ENCODE data around the gene SLC9A7. TPM values are rescaled to one million over a fixed set of nuclear protein-coding genes. Genes with fewer than 3 reads are reported as not detected.

Gene SLC9A7
- polyA plus RNA-seq, 1 experiment: 21.5 TPM

DNA sequence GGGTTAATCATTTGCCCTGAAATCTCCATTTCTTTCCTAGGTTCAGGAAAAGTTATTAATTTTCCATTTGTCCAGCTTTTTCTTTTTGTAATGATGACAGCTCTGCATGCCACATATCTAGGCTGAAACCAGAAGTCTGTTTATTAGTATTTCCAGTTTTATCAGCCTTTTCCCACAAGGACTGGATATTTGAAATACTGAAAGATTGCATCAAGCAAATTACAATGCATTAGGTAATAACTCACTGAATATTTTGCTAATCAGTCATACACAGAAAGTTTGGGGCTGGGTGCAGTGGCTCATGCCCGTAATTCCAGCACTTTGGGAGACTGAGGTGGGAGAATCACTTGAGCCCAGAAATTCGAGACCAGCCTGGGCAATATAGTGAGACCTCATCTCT lies 21.5 kb downstream of the SLC9A7 start:
- CTCF ChIA-PET: no interaction called here
- Histone ChIP-seq H3K27me3 (ENCODE audit: control insufficient read depth, insufficient read depth, low read length) (no peaks in the 10 kb centered on the region), H3K36me3 (ENCODE audit: control insufficient read depth, insufficient read depth, low read length) (no peaks in the 10 kb centered on the region), H3K4me3 (ENCODE audit: low read depth, low read length) (no peak overlapping the region)
- DNase-seq (ENCODE audit: low read depth): peak; percentile 58
- POLR2A ChIA-PET: no interaction called here
- TF ChIP-seq, protein P1, sequence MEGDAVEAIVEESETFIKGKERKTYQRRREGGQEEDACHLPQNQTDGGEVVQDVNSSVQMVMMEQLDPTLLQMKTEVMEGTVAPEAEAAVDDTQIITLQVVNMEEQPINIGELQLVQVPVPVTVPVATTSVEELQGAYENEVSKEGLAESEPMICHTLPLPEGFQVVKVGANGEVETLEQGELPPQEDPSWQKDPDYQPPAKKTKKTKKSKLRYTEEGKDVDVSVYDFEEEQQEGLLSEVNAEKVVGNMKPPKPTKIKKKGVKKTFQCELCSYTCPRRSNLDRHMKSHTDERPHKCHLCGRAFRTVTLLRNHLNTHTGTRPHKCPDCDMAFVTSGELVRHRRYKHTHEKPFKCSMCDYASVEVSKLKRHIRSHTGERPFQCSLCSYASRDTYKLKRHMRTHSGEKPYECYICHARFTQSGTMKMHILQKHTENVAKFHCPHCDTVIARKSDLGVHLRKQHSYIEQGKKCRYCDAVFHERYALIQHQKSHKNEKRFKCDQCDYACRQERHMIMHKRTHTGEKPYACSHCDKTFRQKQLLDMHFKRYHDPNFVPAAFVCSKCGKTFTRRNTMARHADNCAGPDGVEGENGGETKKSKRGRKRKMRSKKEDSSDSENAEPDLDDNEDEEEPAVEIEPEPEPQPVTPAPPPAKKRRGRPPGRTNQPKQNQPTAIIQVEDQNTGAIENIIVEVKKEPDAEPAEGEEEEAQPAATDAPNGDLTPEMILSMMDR (IDR thresholded peaks at IDR 0.05; ENCODE audit: insufficient read depth, low read depth, low read length): no peak

- ChIA-PET POLR2A (no interaction called here), CTCF (no interaction called here)
- Histone ChIP-seq H3K36me3 (ENCODE audit: control insufficient read depth, insufficient read depth, low read length) (no peaks in the 10 kb centered on the region), H3K27me3 (ENCODE audit: control insufficient read depth, insufficient read depth, low read length) (no peaks in the 10 kb centered on the region), H3K4me3 (ENCODE audit: low read depth, low read length) (no peak overlapping the region)
- no peak for DNase-seq (ENCODE audit: low read depth)
- TF ChIP-seq, protein P1 (IDR thresholded peaks at IDR 0.05; ENCODE audit: insufficient read depth, low read depth, low read length): no peak
Measured at GRCh38 chrX:46737041-46737440, 21.9 kb downstream of the SLC9A7 start.

DNA sequence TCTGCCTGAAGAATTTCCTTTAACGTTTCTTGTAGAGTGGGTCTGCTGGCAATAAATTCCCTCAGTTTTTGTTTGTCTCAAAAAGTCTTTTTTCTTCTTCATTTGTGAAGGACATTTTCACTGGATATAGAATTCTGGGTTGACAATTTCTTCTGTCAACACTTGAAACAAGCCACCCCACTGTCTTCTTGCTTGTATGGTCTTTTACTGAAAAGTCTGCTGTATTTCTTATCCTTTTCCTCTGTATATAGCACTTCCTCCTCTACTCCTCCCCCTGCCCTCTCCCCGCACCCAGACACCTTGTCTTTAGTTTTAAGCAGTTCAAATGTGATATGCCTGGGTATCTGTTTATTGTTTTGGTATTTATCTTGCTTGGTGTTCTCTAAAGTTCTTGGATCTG lies 23.3 kb downstream of the SLC9A7 start:
- ChIA-PET CTCF (no interaction called here), POLR2A (no interaction called here)
- Histone ChIP-seq H3K4me3 (ENCODE audit: low read depth, low read length) (no peak overlapping the region), H3K27me3 (ENCODE audit: control insufficient read depth, insufficient read depth, low read length) (no peaks in the 10 kb centered on the region), H3K36me3 (ENCODE audit: control insufficient read depth, insufficient read depth, low read length) (no peaks in the 10 kb centered on the region)
- TF ChIP-seq, protein P1 (IDR thresholded peaks at IDR 0.05; ENCODE audit: insufficient read depth, low read depth, low read length): no peak
- DNase-seq (ENCODE audit: low read depth): no peak

- Histone ChIP-seq H3K36me3 (ENCODE audit: control insufficient read depth, insufficient read depth, low read length) (no peaks in the 10 kb centered on the region), H3K4me3 (ENCODE audit: low read depth, low read length) (no peak overlapping the region), H3K27me3 (ENCODE audit: control insufficient read depth, insufficient read depth, low read length) (no peaks in the 10 kb centered on the region)
- ChIA-PET CTCF (no interaction called here), POLR2A (no interaction called here)
- DNase-seq (ENCODE audit: low read depth): no peak
- TF ChIP-seq, protein P1 (IDR thresholded peaks at IDR 0.05; ENCODE audit: insufficient read depth, low read depth, low read length): no peak
Measured at GRCh38 chrX:46733226-46733625, 25.7 kb downstream of the SLC9A7 start.

GRCh38 chrX:46730765-46731164 lies 28.2 kb downstream of the SLC9A7 start:
- Histone ChIP-seq H3K4me3 (ENCODE audit: low read depth, low read length) (no peak overlapping the region), H3K27me3 (ENCODE audit: control insufficient read depth, insufficient read depth, low read length) (no peaks in the 10 kb centered on the region), H3K36me3 (ENCODE audit: control insufficient read depth, insufficient read depth, low read length) (no peaks in the 10 kb centered on the region)
- peak; percentile 22 for DNase-seq (ENCODE audit: low read depth)
- TF ChIP-seq, protein P1 (IDR thresholded peaks at IDR 0.05; ENCODE audit: insufficient read depth, low read depth, low read length): no peak
- ChIA-PET POLR2A (no interaction called here), CTCF (no interaction called here)

Data from BJ (cell line).